Loucy (cell line): Measurements from ENCODE around the gene LONP1.

Source experiments
- H2AFZ ChIP-seq: fragments of 200-600 bp; sonication (generic); 2 replicates; pipeline ENCODE4 v1.6.0; 2016; ENCODE audit warnings: antibody characterized with exemption, mild to moderate bottlenecking, low read length, moderate library complexity
- H3F3A ChIP-seq: fragments of 200-600 bp; 2 replicates; pipeline ENCODE4 v1.6.0; 2016; ENCODE audit warnings: antibody characterized with exemption, low read depth, mild to moderate bottlenecking
- H3K27me3 ChIP-seq: fragments of 200-600 bp; sonication (generic); 2 replicates; pipeline ENCODE4 v1.6.1; 2014; ENCODE audit warnings: low read length, mild to moderate bottlenecking; ENCODE audit not compliant: insufficient read depth, poor library complexity, severe bottlenecking
- H3K36me3 ChIP-seq: fragments of 200-600 bp; sonication (generic); 2 replicates; pipeline ENCODE4 v1.6.1; 2016; ENCODE audit warnings: low read length; ENCODE audit not compliant: insufficient read depth
- H3K4me1 ChIP-seq: fragments of 200-600 bp; sonication (generic); 2 replicates; pipeline ENCODE4 v1.5.1; 2014; ENCODE audit warnings: low read length, mild to moderate bottlenecking; ENCODE audit not compliant: insufficient read depth, poor library complexity, severe bottlenecking
- H3K4me2 ChIP-seq: fragments of 200-600 bp; sonication (generic); 2 replicates; pipeline ENCODE4 v1.6.0; 2014; ENCODE audit warnings: antibody characterized with exemption, low read length, low read depth, mild to moderate bottlenecking; ENCODE audit not compliant: poor library complexity, severe bottlenecking
- H3K4me3 ChIP-seq: fragments of 200-600 bp; sonication (generic); 2 replicates; pipeline ENCODE4 v1.5.1; 2014; ENCODE audit warnings: low read length, mild to moderate bottlenecking, mixed read lengths; ENCODE audit not compliant: poor library complexity, severe bottlenecking
- H3K79me2 ChIP-seq: fragments of 200-600 bp; sonication (generic); 2 replicates; pipeline ENCODE4 v1.6.1; 2014; ENCODE audit warnings: low read length; ENCODE audit not compliant: insufficient read depth
- H3K9ac ChIP-seq: fragments of 200-600 bp; sonication (generic); 2 replicates; pipeline ENCODE4 v1.6.0; 2014; ENCODE audit warnings: mild to moderate bottlenecking, low read depth, low read length, moderate library complexity; ENCODE audit not compliant: poor library complexity, severe bottlenecking
- H3K9me2 ChIP-seq: fragments of 200-600 bp; sonication (generic); replicated peaks from 2 replicates; pipeline ENCODE4 v1.6.1; 2016; ENCODE audit warnings: low read depth, low read length, mixed read lengths
- H3K9me3 ChIP-seq: fragments of 200-600 bp; sonication (generic); 2 replicates; pipeline ENCODE4 v1.6.1; 2014; ENCODE audit warnings: mild to moderate bottlenecking, antibody characterized with exemption, low read length, low read depth; ENCODE audit not compliant: insufficient read depth
- H4K20me1 ChIP-seq: fragments of 200-600 bp; sonication (generic); 2 replicates; pipeline ENCODE4 v1.6.0; 2014; ENCODE audit warnings: antibody characterized with exemption, low read length, mild to moderate bottlenecking; ENCODE audit not compliant: insufficient read depth, poor library complexity, severe bottlenecking
- EZH2phosphoT487 ChIP-seq: fragments of 200-600 bp; IDR thresholded peaks from 2 replicates; pipeline ENCODE4 v1.6.1; 2018; ENCODE audit warnings: antibody characterized with exemption, mild to moderate bottlenecking, moderate library complexity, borderline replicate concordance
- TF ChIP-seq, protein P1 (sequence below): fragments of 200-600 bp; sonication (generic); conservative IDR thresholded peaks from 2 replicates; pipeline ENCODE4 v1.5.1; 2014; ENCODE audit warnings: mild to moderate bottlenecking, antibody characterized with exemption, low read length

LONP1 gene, protein sequence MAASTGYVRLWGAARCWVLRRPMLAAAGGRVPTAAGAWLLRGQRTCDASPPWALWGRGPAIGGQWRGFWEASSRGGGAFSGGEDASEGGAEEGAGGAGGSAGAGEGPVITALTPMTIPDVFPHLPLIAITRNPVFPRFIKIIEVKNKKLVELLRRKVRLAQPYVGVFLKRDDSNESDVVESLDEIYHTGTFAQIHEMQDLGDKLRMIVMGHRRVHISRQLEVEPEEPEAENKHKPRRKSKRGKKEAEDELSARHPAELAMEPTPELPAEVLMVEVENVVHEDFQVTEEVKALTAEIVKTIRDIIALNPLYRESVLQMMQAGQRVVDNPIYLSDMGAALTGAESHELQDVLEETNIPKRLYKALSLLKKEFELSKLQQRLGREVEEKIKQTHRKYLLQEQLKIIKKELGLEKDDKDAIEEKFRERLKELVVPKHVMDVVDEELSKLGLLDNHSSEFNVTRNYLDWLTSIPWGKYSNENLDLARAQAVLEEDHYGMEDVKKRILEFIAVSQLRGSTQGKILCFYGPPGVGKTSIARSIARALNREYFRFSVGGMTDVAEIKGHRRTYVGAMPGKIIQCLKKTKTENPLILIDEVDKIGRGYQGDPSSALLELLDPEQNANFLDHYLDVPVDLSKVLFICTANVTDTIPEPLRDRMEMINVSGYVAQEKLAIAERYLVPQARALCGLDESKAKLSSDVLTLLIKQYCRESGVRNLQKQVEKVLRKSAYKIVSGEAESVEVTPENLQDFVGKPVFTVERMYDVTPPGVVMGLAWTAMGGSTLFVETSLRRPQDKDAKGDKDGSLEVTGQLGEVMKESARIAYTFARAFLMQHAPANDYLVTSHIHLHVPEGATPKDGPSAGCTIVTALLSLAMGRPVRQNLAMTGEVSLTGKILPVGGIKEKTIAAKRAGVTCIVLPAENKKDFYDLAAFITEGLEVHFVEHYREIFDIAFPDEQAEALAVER

DNA sequence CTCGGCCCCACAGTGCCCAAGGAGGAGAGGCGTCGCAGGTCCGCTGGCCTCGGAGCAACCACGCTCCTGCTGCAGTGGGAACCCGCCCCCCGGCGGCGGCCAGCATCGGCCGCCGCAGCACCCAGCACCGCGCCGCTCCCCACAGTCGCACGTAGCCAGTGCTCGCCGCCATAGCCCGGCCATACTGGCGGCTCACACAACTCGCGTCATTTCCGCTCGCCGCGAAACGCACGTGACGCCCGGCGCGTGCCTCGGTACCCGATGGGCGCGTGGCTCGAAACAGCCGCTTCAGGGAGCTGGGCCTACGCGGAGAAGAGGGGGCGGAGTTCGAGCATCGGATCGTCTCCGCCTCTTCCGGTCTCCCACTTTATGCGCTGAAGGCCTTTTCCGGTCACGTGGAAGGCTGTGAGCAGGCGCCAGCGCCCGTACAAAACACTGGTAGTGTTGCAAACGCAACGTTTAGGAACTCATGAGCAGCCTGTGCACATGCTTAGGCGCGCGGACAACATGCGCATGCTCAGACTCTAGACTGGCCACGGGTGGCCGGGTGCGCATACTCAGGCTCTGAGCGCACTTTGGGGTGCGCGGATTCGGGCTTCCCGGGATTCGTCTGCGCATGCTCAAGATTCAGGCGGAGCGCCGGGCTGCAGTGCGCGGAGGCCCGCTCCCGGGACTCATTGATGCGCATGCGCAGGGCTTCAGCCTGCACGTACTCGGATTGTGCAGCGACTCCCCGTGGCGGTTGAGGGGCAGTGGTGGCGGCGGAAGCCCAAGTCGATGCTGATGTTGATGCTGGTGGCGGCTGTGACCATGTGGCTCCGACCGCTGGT lies at the start of gene LONP1, which contains the start of gene CATSPERD:
Gene LONP1 (minus strand): TSS at position 186 of the 830 bp plus-strand sequence. CDS start 14 bp downstream, at position 172.
Gene CATSPERD (plus strand): TSS at position 677 of the 830 bp plus-strand sequence. CDS start 101 bp downstream, at position 778.
- Histone ChIP-seq H2AFZ (peak within 1 kb of the TSS; percentile 93), H3K27me3 (no peaks in the 10 kb centered on the region), H3K4me3 (peak within 1 kb of the TSS; percentile 100), H3K36me3 (no peaks in the 10 kb centered on the region), H3K9ac (peak within 1 kb of the TSS; percentile 92), H3F3A (no peaks in the 10 kb centered on the region), H4K20me1 (peaks cover 37% of the 10 kb centered on the region), H3K79me2 (peaks cover 44% of the 10 kb centered on the region), H3K9me3 (no peaks in the 10 kb centered on the region), H3K9me2 (no peaks in the 10 kb centered on the region), H3K4me1 (peaks cover 22% of the 10 kb centered on the region), H3K4me2 (peak within 1 kb of the TSS; percentile 93)
- TF ChIP-seq EZH2phosphoT487: no peak
- TF ChIP-seq, protein P1, sequence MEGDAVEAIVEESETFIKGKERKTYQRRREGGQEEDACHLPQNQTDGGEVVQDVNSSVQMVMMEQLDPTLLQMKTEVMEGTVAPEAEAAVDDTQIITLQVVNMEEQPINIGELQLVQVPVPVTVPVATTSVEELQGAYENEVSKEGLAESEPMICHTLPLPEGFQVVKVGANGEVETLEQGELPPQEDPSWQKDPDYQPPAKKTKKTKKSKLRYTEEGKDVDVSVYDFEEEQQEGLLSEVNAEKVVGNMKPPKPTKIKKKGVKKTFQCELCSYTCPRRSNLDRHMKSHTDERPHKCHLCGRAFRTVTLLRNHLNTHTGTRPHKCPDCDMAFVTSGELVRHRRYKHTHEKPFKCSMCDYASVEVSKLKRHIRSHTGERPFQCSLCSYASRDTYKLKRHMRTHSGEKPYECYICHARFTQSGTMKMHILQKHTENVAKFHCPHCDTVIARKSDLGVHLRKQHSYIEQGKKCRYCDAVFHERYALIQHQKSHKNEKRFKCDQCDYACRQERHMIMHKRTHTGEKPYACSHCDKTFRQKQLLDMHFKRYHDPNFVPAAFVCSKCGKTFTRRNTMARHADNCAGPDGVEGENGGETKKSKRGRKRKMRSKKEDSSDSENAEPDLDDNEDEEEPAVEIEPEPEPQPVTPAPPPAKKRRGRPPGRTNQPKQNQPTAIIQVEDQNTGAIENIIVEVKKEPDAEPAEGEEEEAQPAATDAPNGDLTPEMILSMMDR: peak; percentile 75

DNA sequence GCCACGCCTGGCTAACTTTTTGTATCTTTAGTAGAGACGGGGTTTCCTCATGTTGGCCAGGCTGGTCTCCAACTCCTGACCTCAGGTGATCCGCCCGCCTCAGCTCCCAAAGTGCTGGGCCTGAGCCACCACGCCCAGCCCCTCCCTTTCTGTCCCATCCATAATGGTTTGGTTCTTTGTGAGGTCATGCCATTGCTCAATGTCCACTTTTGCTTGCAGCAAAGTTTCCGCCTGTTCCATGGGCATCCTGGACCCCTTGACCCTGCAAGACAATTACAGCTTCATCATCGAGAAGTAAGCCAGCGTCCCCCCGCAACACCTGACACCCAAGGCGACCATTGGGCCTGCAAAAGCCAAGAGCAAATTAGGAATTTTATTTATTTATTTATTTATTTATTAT lies 48.0 kb upstream of the LONP1 start:
- Histone ChIP-seq H3K9me2 (no peaks in the 10 kb centered on the region), H3K79me2 (no peaks in the 10 kb centered on the region), H3K9me3 (no peaks in the 10 kb centered on the region), H2AFZ (no peak overlapping the region), H3K27me3 (no peaks in the 10 kb centered on the region), H3K4me1 (no peaks in the 10 kb centered on the region), H3K4me3 (no peak overlapping the region), H4K20me1 (no peaks in the 10 kb centered on the region), H3K36me3 (no peaks in the 10 kb centered on the region), H3F3A (no peaks in the 10 kb centered on the region), H3K4me2 (no peak overlapping the region), H3K9ac (no peak overlapping the region)
- no peak for TF ChIP-seq EZH2phosphoT487
- TF ChIP-seq, protein P1: no peak

DNA sequence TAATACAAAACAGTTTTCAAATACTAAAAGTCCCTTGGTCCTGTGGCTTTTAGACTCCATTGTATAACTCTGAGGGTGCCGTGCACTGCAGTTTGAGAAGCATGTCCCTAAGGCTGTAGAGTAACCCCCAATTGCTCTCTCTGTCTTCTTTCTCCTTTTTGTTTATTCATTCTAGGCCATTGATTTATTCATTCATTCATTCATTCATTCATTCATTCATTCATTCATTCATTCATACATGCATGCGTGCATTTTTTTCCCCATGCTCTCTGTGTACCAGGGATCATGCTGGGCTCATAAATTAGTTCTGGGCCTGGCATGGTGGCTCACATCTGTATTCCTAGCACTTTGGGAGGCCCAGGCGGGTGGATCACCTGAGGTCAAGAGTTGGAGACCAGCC lies 45.3 kb upstream of the LONP1 start:
- H4K20me1 ChIP-seq: no peaks in the 10 kb centered on the region
- no peaks in the 10 kb centered on the region for H3F3A ChIP-seq
- H3K36me3 ChIP-seq: no peaks in the 10 kb centered on the region
- H3K4me2 ChIP-seq: no peak overlapping the region
- H3K9me3 ChIP-seq: no peaks in the 10 kb centered on the region
- no peak overlapping the region for H3K4me3 ChIP-seq
- no peak overlapping the region for H2AFZ ChIP-seq
- H3K4me1 ChIP-seq: no peaks in the 10 kb centered on the region
- no peaks in the 10 kb centered on the region for H3K9me2 ChIP-seq
- H3K79me2 ChIP-seq: no peaks in the 10 kb centered on the region
- no peak overlapping the region for H3K9ac ChIP-seq
- TF ChIP-seq, protein P1: no peak
- TF ChIP-seq EZH2phosphoT487: no peak
- H3K27me3 ChIP-seq: no peaks in the 10 kb centered on the region
